Calu3 (cell line): ENCODE data around the gene LAMC3. TPM values are rescaled to one million over a fixed set of nuclear protein-coding genes. Genes with fewer than 3 reads are reported as not detected.

ENCODE experiments used
- BruUV-seq: library from RNA; stranded (reverse); fragments of 400-500 nt; replicated peaks from 2 replicates; lab custom pipeline; 2021; lab: Mats Ljungman, UMichigan
- CTCF ChIA-PET: fragments of 300-600 bp; sonication (Branson Sonifier 250); formaldehyde crosslinking; loops from one replicate; lab custom pipeline; 2022; ENCODE audit warnings: antibody characterized with exemption; lab: Charles Lee
- DNase-seq: peaks from one replicate; pipeline ENCODE4 v3.0.0; 2022
- H3K27ac Mint-ChIP-seq: one replicate; pipeline ENCODE4 v1.8.0; 2022; ENCODE audit warnings: mixed read lengths; ENCODE audit not compliant: unreplicated experiment
- H3K27me3 Mint-ChIP-seq: one replicate; pipeline ENCODE4 v1.8.0; 2022; ENCODE audit warnings: mixed read lengths; ENCODE audit not compliant: unreplicated experiment
- H3K36me3 Mint-ChIP-seq: one replicate; pipeline ENCODE4 v1.8.0; 2022; ENCODE audit warnings: mild to moderate bottlenecking, moderate library complexity, mixed read lengths; ENCODE audit not compliant: insufficient read depth, unreplicated experiment
- H3K4me1 Mint-ChIP-seq: one replicate; pipeline ENCODE4 v1.8.0; 2022; ENCODE audit warnings: mild to moderate bottlenecking, low read depth, mixed read lengths; ENCODE audit not compliant: unreplicated experiment
- H3K4me3 Mint-ChIP-seq: one replicate; pipeline ENCODE4 v1.8.0; 2022; ENCODE audit warnings: mild to moderate bottlenecking, low read depth, moderate library complexity, mixed read lengths; ENCODE audit not compliant: unreplicated experiment
- H3K9me3 Mint-ChIP-seq: one replicate; pipeline ENCODE4 v1.8.0; 2022; ENCODE audit warnings: low read depth, mixed read lengths; ENCODE audit not compliant: unreplicated experiment
- intact Hi-C: fragments of 100-400 bp; cut with micrococcal nuclease; formaldehyde crosslinking; loops from one replicate; pipeline ENCODE4 v1.10.0; 2022; ENCODE audit not compliant: unreplicated experiment
- total RNA-seq: library from RNA; stranded (reverse); gene quantifications from 2 replicates; pipeline ENCODE4 v1.2.3, GENCODE V29; 2022
- TF ChIP-seq, protein P1 (sequence below): fragments of 200-600 bp; IDR thresholded peaks from one replicate; pipeline ENCODE4 v1.8.0; 2022; ENCODE audit warnings: antibody characterized with exemption; ENCODE audit not compliant: unreplicated experiment

Gene LAMC3
- total RNA-seq, 1 experiment from 2014 or later, result not detected

DNA sequence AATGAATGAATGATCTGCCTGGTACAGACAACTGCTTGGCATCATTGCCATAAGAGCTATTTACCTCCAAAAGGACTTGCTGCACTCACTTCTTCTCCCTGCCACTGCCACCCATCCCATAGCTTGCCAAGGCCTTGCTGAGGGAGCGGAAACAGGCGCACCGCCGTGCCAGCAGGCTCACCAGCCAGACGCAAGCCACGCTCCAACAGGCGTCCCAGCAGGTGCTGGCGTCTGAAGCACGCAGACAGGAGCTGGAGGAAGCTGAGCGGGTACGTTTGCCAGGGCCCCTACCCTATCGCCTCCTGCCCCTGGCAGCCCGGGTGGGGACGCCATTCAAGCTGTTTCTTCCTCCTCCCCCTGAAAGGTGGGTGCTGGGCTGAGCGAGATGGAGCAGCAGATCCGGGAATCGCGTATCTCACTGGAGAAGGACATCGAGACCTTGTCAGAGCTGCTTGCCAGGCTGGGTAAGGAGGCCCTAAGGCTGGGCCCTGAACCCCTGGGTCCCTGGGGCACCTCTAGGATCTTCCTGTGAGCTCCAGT, 78.5 kb downstream of the LAMC3 start:
- CTCF ChIA-PET, result no interaction called here
- no TSS peak for BruUV-seq
- H3K4me3 Mint-ChIP-seq, result no peak overlapping the region
- no peaks in the 10 kb centered on the region for H3K27me3 Mint-ChIP-seq
- intact Hi-C loops, result no loop called here
- DNase-seq, result no peak
- no peaks in the 10 kb centered on the region for H3K36me3 Mint-ChIP-seq
- H3K9me3 Mint-ChIP-seq, result no peaks in the 10 kb centered on the region
- no peak overlapping the region for H3K27ac Mint-ChIP-seq
- H3K4me1 Mint-ChIP-seq, result no peaks in the 10 kb centered on the region
- TF ChIP-seq, protein P1, sequence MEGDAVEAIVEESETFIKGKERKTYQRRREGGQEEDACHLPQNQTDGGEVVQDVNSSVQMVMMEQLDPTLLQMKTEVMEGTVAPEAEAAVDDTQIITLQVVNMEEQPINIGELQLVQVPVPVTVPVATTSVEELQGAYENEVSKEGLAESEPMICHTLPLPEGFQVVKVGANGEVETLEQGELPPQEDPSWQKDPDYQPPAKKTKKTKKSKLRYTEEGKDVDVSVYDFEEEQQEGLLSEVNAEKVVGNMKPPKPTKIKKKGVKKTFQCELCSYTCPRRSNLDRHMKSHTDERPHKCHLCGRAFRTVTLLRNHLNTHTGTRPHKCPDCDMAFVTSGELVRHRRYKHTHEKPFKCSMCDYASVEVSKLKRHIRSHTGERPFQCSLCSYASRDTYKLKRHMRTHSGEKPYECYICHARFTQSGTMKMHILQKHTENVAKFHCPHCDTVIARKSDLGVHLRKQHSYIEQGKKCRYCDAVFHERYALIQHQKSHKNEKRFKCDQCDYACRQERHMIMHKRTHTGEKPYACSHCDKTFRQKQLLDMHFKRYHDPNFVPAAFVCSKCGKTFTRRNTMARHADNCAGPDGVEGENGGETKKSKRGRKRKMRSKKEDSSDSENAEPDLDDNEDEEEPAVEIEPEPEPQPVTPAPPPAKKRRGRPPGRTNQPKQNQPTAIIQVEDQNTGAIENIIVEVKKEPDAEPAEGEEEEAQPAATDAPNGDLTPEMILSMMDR, result no peak

DNA sequence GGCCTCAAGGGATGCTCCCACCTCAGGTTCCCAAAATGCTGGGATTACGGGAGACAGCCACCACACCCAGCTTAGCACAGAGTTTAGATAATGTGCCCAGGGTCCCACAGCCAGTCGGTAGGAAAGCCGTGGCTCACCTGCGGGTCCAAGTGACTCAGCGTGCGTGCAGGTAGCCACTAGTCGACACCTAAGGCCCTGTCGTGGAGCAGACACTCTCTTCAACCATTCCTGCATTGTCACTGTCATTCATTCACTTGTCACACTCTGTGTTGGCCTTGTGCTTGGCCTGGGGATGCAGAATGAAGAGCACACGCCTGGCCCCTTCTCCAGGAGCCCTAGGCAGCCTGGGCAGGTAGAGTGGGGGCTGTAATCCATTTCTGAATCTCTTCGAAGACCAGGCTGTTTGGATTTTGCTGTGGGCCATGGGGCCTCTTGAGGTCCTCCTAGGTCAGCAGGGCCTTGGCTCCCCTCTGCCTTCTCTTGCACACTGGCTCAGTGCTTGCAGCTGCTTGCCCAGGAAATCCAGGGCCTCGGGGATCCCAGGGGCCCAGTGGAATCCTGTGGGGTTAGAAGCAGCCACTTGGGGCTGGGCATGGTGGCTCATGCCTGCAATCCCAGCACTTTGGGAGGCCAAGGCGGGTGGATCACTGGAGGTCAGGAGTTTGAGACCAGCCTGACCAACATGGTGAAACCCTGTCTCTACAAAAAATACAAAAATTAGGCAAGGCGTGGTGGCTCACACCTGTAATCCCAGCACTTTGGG, 81.2 kb downstream of the LAMC3 start:
- Mint-ChIP-seq H3K27me3 (peaks cover 15% of the 10 kb centered on the region), H3K36me3 (peaks cover 4% of the 10 kb centered on the region), H3K9me3 (no peaks in the 10 kb centered on the region), H3K4me3 (no peak overlapping the region), H3K4me1 (no peaks in the 10 kb centered on the region), H3K27ac (no peak overlapping the region)
- TF ChIP-seq, protein P1, result no peak
- DNase-seq, result no peak
- no TSS peak for BruUV-seq
- CTCF ChIA-PET, result no interaction called here
- intact Hi-C loops, result no loop called here

- TF ChIP-seq, protein P1, result no peak
- intact Hi-C loops, result no loop called here
- no peak for DNase-seq
- H3K36me3 Mint-ChIP-seq, result peaks cover 11% of the 10 kb centered on the region
- H3K9me3 Mint-ChIP-seq, result no peaks in the 10 kb centered on the region
- no peaks in the 10 kb centered on the region for H3K4me1 Mint-ChIP-seq
- H3K27me3 Mint-ChIP-seq, result peaks cover 27% of the 10 kb centered on the region
- H3K27ac Mint-ChIP-seq, result no peak overlapping the region
- no peak overlapping the region for H3K4me3 Mint-ChIP-seq
- CTCF ChIA-PET, result no interaction called here
- no TSS peak for BruUV-seq
These were observed 82.5 kb downstream of the LAMC3 start for GRCh38 chr9:131091352-131091992.

DNA sequence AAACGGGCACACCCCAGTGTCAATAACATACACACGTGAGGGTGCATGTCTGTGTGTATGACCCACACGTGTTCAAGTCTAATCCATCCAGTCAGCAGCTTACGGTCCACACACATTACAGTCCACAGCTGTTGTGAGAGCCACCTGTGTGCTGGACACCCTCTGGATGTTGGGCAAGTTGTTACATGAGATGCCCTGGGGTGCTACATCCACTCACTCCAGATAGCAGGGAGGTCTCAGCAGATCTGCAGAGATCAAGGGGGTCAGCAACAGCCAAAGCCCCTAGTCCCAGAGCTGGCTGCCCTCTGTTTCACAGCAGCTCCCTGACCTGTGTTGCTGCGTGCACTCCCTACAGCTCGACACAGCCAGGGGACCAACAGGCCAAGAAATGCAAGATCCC, 83.1 kb downstream of the LAMC3 start:
- CTCF ChIA-PET, result no interaction called here
- Mint-ChIP-seq H3K36me3 (peaks cover 16% of the 10 kb centered on the region), H3K9me3 (no peaks in the 10 kb centered on the region), H3K4me3 (no peak overlapping the region), H3K27ac (no peak overlapping the region), H3K27me3 (peaks cover 27% of the 10 kb centered on the region), H3K4me1 (no peaks in the 10 kb centered on the region)
- intact Hi-C loops, result no loop called here
- no TSS peak for BruUV-seq
- TF ChIP-seq, protein P1, result no peak
- no peak for DNase-seq
